ENCODE results near the gene EIF2A.
"Not testable (repeated sequence)": the region's sequence is repeated elsewhere in the genome, so short reads cannot be mapped to it uniquely, and the experiment has no call there.

EIF2A gene

DNA sequence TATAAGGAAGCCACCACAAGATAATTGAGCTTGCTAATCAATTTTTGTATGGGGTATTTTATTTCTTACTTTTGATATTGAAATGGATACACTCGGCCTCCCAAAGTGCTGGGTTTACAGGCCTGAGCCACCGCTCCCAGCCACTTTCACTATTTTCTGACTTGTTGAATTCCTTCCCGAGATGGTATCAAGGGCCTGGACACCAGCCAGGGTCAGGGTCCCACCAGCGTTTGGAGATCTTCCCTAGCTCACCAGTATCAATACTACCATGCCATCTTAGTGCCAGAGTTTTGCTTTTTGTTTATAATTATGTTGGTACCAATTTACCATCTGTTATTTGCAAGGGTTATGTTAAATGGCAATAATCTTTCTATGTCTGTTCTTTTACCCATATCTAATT, 51.1 kb downstream of the EIF2A start:
- Histone ChIP-seq H3K27me3 (ENCODE audit: control insufficient read depth, insufficient read depth, low read length) (no peaks in the 10 kb centered on the region), H3K27ac (no peak overlapping the region), H3K4me2 (ENCODE audit: low read length) (no peak overlapping the region), H3K9me3 (ENCODE audit: control insufficient read depth, low read length) (no peaks in the 10 kb centered on the region), H3K79me2 (peaks cover 31% of the 10 kb centered on the region), H3K36me3 (ENCODE audit: control insufficient read depth, insufficient read depth, low read length) (no peaks in the 10 kb centered on the region), H3K4me1 (no peaks in the 10 kb centered on the region), H3K9ac (no peak overlapping the region), H3K4me3 (ENCODE audit: low read depth, low read length) (no peak overlapping the region), H2AFZ (no peak overlapping the region)
- TF ChIP-seq CTCF (IDR thresholded peaks at IDR 0.05): no peak

DNA sequence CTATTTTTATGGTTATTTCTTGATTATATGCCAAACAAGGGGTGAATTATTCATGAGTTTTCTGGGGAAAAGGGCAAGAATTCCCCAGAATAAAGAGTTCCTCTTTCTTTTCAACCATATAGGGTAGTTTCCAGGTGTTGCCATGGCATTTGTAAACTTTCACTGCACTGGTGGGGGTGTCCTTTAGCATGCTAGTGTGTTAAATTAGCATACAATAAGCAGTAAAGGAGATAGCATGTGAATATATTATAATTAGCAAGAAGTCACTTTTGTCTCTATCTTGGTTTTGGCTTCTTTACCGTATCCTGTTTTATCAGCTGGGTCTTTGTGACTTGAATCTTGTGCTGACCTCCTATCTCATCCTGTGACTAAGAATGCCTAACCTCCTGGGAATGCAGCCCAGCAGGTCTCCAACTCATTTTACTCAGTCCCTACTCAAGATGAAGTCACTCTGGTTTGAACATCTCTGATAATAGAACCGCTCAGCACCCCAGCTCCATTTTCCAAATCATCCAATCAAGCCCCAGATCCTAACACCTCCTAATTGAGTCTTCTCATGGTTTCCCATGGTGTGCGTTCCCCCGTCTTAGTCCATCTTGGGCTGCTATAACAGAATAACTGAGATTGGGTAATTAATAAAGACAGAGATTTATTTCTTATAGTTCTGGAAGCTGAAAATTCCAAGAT, 53.2 kb downstream of the EIF2A start:
- Histone ChIP-seq H3K36me3 (ENCODE audit: control insufficient read depth, insufficient read depth, low read length) (no peaks in the 10 kb centered on the region), H3K27ac (no peak overlapping the region), H3K4me3 (ENCODE audit: low read depth, low read length) (no peak overlapping the region), H2AFZ (no peak overlapping the region), H3K27me3 (ENCODE audit: control insufficient read depth, insufficient read depth, low read length) (no peaks in the 10 kb centered on the region), H3K9ac (no peak overlapping the region), H3K4me2 (ENCODE audit: low read length) (no peak overlapping the region), H3K4me1 (no peaks in the 10 kb centered on the region), H3K9me3 (ENCODE audit: control insufficient read depth, low read length) (no peaks in the 10 kb centered on the region), H3K79me2 (peaks cover 34% of the 10 kb centered on the region)
- TF ChIP-seq CTCF (IDR thresholded peaks at IDR 0.05): no peak

- H3K4me3 ChIP-seq (ENCODE audit: low read depth, low read length); H3K4me1 ChIP-seq; H3K4me2 ChIP-seq (ENCODE audit: low read length); H3K36me3 ChIP-seq (ENCODE audit: control insufficient read depth, insufficient read depth, low read length); H3K9ac ChIP-seq; H2AFZ ChIP-seq; H3K27me3 ChIP-seq (ENCODE audit: control insufficient read depth, insufficient read depth, low read length); H3K9me3 ChIP-seq (ENCODE audit: control insufficient read depth, low read length); H3K27ac ChIP-seq: not testable (repeated sequence)
- H3K79me2 ChIP-seq: peaks cover 34% of the 10 kb centered on the region
Measured at GRCh38 chr3:150600647-150601530, 54.3 kb downstream of the EIF2A start.

- Histone ChIP-seq H3K4me1 (peaks cover 4% of the 10 kb centered on the region), H3K9me3 (ENCODE audit: control insufficient read depth, low read length) (no peaks in the 10 kb centered on the region), H3K27me3 (ENCODE audit: control insufficient read depth, insufficient read depth, low read length) (no peaks in the 10 kb centered on the region), H2AFZ (peak overlapping the region; percentile 81), H3K9ac (peak overlapping the region; percentile 29), H3K79me2 (peaks cover 45% of the 10 kb centered on the region), H3K36me3 (ENCODE audit: control insufficient read depth, insufficient read depth, low read length) (no peaks in the 10 kb centered on the region), H3K27ac (peak overlapping the region; percentile 96), H3K4me2 (ENCODE audit: low read length) (peak overlapping the region; percentile 93), H3K4me3 (ENCODE audit: low read depth, low read length) (peak overlapping the region; percentile 86)
- no peak for TF ChIP-seq CTCF (IDR thresholded peaks at IDR 0.05)
Measured at GRCh38 chr3:150602426-150603152, 56.0 kb downstream of the EIF2A start.
